Ishikawa (cell line): ENCODE results near the gene PRKCH.

Experiments used
- RAD21 ChIP-seq: IDR thresholded peaks from 2 replicates; pipeline ENCODE4 v1.6.1; 2012; ENCODE audit warnings: low read depth
- YY1 ChIP-seq: IDR thresholded peaks from 2 replicates; pipeline ENCODE4 v1.6.1; 2012; ENCODE audit warnings: low read depth
- ZBTB7A ChIP-seq: IDR thresholded peaks from 2 replicates; pipeline ENCODE4 v1.6.1; 2012; ENCODE audit warnings: low read depth
- TF ChIP-seq, protein P1 (sequence below): IDR thresholded peaks from 2 replicates; pipeline ENCODE4 v1.6.1; 2012; ENCODE audit warnings: low read depth, mild to moderate bottlenecking
- TF ChIP-seq, protein P2 (sequence below): IDR thresholded peaks from 2 replicates; pipeline ENCODE4 v1.6.1; 2012

DNA sequence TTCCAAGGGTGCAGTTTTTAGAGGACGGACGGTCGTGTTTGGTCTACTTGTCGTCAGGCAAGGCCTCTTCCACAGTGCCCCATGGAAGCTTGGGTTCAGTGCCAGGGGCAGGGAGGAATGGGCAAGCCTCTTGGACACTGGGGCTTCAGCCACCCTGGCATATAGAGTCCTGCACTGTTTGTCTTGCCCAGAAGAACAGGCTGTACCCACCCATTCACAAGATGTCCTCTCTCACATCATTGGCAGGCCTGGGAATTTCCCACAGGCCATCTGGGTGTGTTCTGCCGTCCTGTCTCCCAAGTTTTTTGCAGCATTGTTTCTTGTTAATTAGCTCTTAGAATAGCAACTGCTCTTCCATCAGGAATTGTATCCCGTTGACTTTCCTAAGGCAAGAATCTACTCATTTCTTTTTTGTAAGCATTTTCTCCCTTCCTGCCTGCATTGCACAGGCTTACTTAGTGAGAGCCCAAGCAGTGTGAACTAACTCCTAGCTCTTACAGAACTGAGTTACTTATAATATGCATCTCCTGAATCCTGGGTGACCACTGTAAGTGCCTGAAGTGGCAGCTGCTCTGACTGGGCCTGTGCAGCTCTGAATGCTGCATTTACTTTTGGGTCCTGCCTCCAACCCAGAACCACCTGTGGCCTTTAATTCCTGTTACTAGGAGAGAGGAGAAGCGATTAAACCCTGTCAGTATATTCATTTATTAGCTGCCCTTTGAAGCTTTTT, 224.5 kb downstream of the PRKCH start:
- TF ChIP-seq RAD21 (no peak), ZBTB7A (no peak), YY1 (no peak)
- TF ChIP-seq, protein P1, sequence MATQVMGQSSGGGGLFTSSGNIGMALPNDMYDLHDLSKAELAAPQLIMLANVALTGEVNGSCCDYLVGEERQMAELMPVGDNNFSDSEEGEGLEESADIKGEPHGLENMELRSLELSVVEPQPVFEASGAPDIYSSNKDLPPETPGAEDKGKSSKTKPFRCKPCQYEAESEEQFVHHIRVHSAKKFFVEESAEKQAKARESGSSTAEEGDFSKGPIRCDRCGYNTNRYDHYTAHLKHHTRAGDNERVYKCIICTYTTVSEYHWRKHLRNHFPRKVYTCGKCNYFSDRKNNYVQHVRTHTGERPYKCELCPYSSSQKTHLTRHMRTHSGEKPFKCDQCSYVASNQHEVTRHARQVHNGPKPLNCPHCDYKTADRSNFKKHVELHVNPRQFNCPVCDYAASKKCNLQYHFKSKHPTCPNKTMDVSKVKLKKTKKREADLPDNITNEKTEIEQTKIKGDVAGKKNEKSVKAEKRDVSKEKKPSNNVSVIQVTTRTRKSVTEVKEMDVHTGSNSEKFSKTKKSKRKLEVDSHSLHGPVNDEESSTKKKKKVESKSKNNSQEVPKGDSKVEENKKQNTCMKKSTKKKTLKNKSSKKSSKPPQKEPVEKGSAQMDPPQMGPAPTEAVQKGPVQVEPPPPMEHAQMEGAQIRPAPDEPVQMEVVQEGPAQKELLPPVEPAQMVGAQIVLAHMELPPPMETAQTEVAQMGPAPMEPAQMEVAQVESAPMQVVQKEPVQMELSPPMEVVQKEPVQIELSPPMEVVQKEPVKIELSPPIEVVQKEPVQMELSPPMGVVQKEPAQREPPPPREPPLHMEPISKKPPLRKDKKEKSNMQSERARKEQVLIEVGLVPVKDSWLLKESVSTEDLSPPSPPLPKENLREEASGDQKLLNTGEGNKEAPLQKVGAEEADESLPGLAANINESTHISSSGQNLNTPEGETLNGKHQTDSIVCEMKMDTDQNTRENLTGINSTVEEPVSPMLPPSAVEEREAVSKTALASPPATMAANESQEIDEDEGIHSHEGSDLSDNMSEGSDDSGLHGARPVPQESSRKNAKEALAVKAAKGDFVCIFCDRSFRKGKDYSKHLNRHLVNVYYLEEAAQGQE = no peak
- TF ChIP-seq, protein P2, sequence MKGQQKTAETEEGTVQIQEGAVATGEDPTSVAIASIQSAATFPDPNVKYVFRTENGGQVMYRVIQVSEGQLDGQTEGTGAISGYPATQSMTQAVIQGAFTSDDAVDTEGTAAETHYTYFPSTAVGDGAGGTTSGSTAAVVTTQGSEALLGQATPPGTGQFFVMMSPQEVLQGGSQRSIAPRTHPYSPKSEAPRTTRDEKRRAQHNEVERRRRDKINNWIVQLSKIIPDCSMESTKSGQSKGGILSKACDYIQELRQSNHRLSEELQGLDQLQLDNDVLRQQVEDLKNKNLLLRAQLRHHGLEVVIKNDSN = no peak
